ENCODE results near the gene ZBTB11. TPM values are rescaled to one million over a fixed set of nuclear protein-coding genes. Genes with fewer than 3 reads are reported as not detected.

ZBTB11 gene
- total RNA-seq, 1 donor from 2014 or later: 14.7 TPM

- Mint-ChIP-seq H3K27ac (ENCODE audit: unreplicated experiment) (no peak overlapping the region), H3K4me1 (ENCODE audit: low read depth) (no peaks in the 10 kb centered on the region), H3K4me3 (ENCODE audit: unreplicated experiment) (no peak overlapping the region), H3K9me3 (ENCODE audit: low read depth) (no peaks in the 10 kb centered on the region), H3K27me3 (ENCODE audit: low read depth) (no peaks in the 10 kb centered on the region), H3K36me3 (ENCODE audit: low read depth) (peaks cover 22% of the 10 kb centered on the region)
- TF ChIP-seq CTCF (IDR thresholded peaks at IDR 0.05): no peak
- DNase-seq (ENCODE audit: low spot score): no peak
Measured at GRCh38 chr3:101667844-101668243, 9.1 kb downstream of the ZBTB11 start.

GRCh38 chr3:101667331-101667730, 9.6 kb downstream of the ZBTB11 start:
- H3K4me3 Mint-ChIP-seq (ENCODE audit: unreplicated experiment): no peak overlapping the region
- H3K27ac Mint-ChIP-seq (ENCODE audit: unreplicated experiment): no peak overlapping the region
- H3K9me3 Mint-ChIP-seq (ENCODE audit: low read depth): no peaks in the 10 kb centered on the region
- no peaks in the 10 kb centered on the region for H3K4me1 Mint-ChIP-seq (ENCODE audit: low read depth)
- TF ChIP-seq CTCF (IDR thresholded peaks at IDR 0.05): no peak
- peaks cover 22% of the 10 kb centered on the region for H3K36me3 Mint-ChIP-seq (ENCODE audit: low read depth)
- H3K27me3 Mint-ChIP-seq (ENCODE audit: low read depth): no peaks in the 10 kb centered on the region
- DNase-seq (ENCODE audit: low spot score): no peak

- H3K27ac Mint-ChIP-seq (ENCODE audit: unreplicated experiment): no peak overlapping the region
- H3K36me3 Mint-ChIP-seq (ENCODE audit: low read depth): peaks cover 18% of the 10 kb centered on the region
- DNase-seq (ENCODE audit: low spot score): no peak
- H3K4me3 Mint-ChIP-seq (ENCODE audit: unreplicated experiment): no peak overlapping the region
- H3K27me3 Mint-ChIP-seq (ENCODE audit: low read depth): no peaks in the 10 kb centered on the region
- no peaks in the 10 kb centered on the region for H3K9me3 Mint-ChIP-seq (ENCODE audit: low read depth)
- no peak for TF ChIP-seq CTCF (IDR thresholded peaks at IDR 0.05)
- no peaks in the 10 kb centered on the region for H3K4me1 Mint-ChIP-seq (ENCODE audit: low read depth)
Measured at GRCh38 chr3:101665851-101666250, 11.1 kb downstream of the ZBTB11 start.

- no peaks in the 10 kb centered on the region for H3K4me1 Mint-ChIP-seq (ENCODE audit: low read depth)
- H3K27me3 Mint-ChIP-seq (ENCODE audit: low read depth): no peaks in the 10 kb centered on the region
- H3K36me3 Mint-ChIP-seq (ENCODE audit: low read depth): peaks cover 21% of the 10 kb centered on the region
- no peak for TF ChIP-seq CTCF (IDR thresholded peaks at IDR 0.05)
- no peak overlapping the region for H3K4me3 Mint-ChIP-seq (ENCODE audit: unreplicated experiment)
- H3K9me3 Mint-ChIP-seq (ENCODE audit: low read depth): no peaks in the 10 kb centered on the region
- no peak overlapping the region for H3K27ac Mint-ChIP-seq (ENCODE audit: unreplicated experiment)
- no peak for DNase-seq (ENCODE audit: low spot score)
Measured at GRCh38 chr3:101665357-101665756, 11.6 kb downstream of the ZBTB11 start.

GRCh38 chr3:101660714-101661113, 16.2 kb downstream of the ZBTB11 start:
- H3K27ac Mint-ChIP-seq (ENCODE audit: unreplicated experiment): no peak overlapping the region
- no peaks in the 10 kb centered on the region for H3K27me3 Mint-ChIP-seq (ENCODE audit: low read depth)
- no peaks in the 10 kb centered on the region for H3K4me1 Mint-ChIP-seq (ENCODE audit: low read depth)
- TF ChIP-seq CTCF (IDR thresholded peaks at IDR 0.05): no peak
- no peaks in the 10 kb centered on the region for H3K9me3 Mint-ChIP-seq (ENCODE audit: low read depth)
- H3K36me3 Mint-ChIP-seq (ENCODE audit: low read depth): peaks cover 36% of the 10 kb centered on the region
- no peak for DNase-seq (ENCODE audit: low spot score)
- no peak overlapping the region for H3K4me3 Mint-ChIP-seq (ENCODE audit: unreplicated experiment)
